Mammary epithelial cell (primary cell): ENCODE measurements around the gene AOC3.

Experiments
- EZH2 ChIP-seq: IDR thresholded peaks from 2 replicates; pipeline ENCODE4 v1.6.1; 2012; ENCODE audit warnings: low read length, inconsistent platforms, borderline replicate concordance
- TF ChIP-seq, protein P1 (sequence below), 2 donors: IDR thresholded peaks in 1 of 2; conservative IDR thresholded peaks in 1 of 2; 2 replicates each; pipeline ENCODE4 v1.5.1; 2011 to 2012; ENCODE audit warnings: inconsistent platforms in 2 of 2, low read length in 2 of 2, mild to moderate bottlenecking in 2 of 2, control low read depth in 1 of 2, low read depth in 1 of 2; ENCODE audit not compliant: insufficient read depth in 1 of 2; ENCODE audit errors: extremely low read depth in 1 of 2

- TF ChIP-seq, protein P1, sequence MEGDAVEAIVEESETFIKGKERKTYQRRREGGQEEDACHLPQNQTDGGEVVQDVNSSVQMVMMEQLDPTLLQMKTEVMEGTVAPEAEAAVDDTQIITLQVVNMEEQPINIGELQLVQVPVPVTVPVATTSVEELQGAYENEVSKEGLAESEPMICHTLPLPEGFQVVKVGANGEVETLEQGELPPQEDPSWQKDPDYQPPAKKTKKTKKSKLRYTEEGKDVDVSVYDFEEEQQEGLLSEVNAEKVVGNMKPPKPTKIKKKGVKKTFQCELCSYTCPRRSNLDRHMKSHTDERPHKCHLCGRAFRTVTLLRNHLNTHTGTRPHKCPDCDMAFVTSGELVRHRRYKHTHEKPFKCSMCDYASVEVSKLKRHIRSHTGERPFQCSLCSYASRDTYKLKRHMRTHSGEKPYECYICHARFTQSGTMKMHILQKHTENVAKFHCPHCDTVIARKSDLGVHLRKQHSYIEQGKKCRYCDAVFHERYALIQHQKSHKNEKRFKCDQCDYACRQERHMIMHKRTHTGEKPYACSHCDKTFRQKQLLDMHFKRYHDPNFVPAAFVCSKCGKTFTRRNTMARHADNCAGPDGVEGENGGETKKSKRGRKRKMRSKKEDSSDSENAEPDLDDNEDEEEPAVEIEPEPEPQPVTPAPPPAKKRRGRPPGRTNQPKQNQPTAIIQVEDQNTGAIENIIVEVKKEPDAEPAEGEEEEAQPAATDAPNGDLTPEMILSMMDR (conservative IDR thresholded peaks at IDR 0.05 in 1 of 2, IDR thresholded peaks at IDR 0.05 in 1 of 2; ENCODE audit: extremely low read depth in 1 of 2, insufficient read depth in 1 of 2, low read depth in 1 of 2, low read length in 2 of 2), result no peak
- no peak for TF ChIP-seq EZH2
These were observed 22.3 kb downstream of the AOC3 start for GRCh38 chr17:42873315-42873714.
